Mesenchymal stem cell (in vitro differentiated cells and primary cell): ENCODE results near the gene C20orf141.

Experiments
- DNase-seq: peaks from one replicate; pipeline ENCODE4 v3.0.0-alpha.2; 2013
- H2AFZ ChIP-seq: one replicate; pipeline ENCODE4 v1.6.1; 2013; ENCODE audit warnings: low read depth, mild to moderate bottlenecking, control low read depth, inconsistent platforms, low read length, moderate library complexity
- H2AK5ac ChIP-seq: 2 replicates; pipeline ENCODE4 v1.6.1; 2013; ENCODE audit warnings: low read length, moderate library complexity, mild to moderate bottlenecking, inconsistent platforms; ENCODE audit not compliant: severe bottlenecking
- H2BK120ac ChIP-seq: one replicate; pipeline ENCODE4 v1.6.1; 2013; ENCODE audit warnings: low read depth, mild to moderate bottlenecking, inconsistent platforms, low read length, moderate library complexity
- H2BK12ac ChIP-seq, 2 experiments: one replicate each; pipeline ENCODE4 v1.6.1; 2013; ENCODE audit warnings: inconsistent platforms in 2 of 2, low read length in 2 of 2, mild to moderate bottlenecking in 2 of 2, moderate library complexity in 2 of 2, control low read depth in 1 of 2
- H2BK15ac ChIP-seq: one replicate; pipeline ENCODE4 v1.6.1; 2013; ENCODE audit warnings: mild to moderate bottlenecking, low read depth, inconsistent platforms; ENCODE audit not compliant: poor library complexity, severe bottlenecking
- H2BK5ac ChIP-seq: 2 replicates; pipeline ENCODE4 v1.6.1; 2013; ENCODE audit warnings: low read depth, mild to moderate bottlenecking, low read length, control low read depth, inconsistent platforms; ENCODE audit not compliant: poor library complexity, severe bottlenecking
- H3K14ac ChIP-seq, 2 experiments: one replicate each; pipeline ENCODE4 v1.6.1; 2013; ENCODE audit warnings: inconsistent platforms in 2 of 2, low read length in 2 of 2, control low read depth in 1 of 2, mild to moderate bottlenecking in 1 of 2, moderate library complexity in 1 of 2
- H3K18ac ChIP-seq, 2 experiments: one replicate each; pipeline ENCODE4 v1.6.1; 2013; ENCODE audit warnings: inconsistent platforms in 2 of 2, low read length in 2 of 2, control low read depth in 1 of 2, low read depth in 1 of 2, mild to moderate bottlenecking in 1 of 2
- H3K23ac ChIP-seq, 2 experiments: one replicate each; pipeline ENCODE4 v1.6.1; 2013; ENCODE audit warnings: inconsistent platforms in 2 of 2, low read length in 2 of 2, mild to moderate bottlenecking in 2 of 2, moderate library complexity in 2 of 2, control low read depth in 1 of 2
- H3K27ac ChIP-seq: 2 replicates; pipeline ENCODE4 v1.5.1; 2013; ENCODE audit warnings: mild to moderate bottlenecking, moderate library complexity, low read length, control low read depth, inconsistent platforms; ENCODE audit not compliant: poor library complexity, severe bottlenecking
- H3K27me3 ChIP-seq, 2 experiments: 2 replicates each; pipeline versions ENCODE4 v1.6.1 to v1.7.0; 2013; ENCODE audit warnings: low read length in 2 of 2, mild to moderate bottlenecking in 2 of 2, moderate library complexity in 2 of 2, control low read depth in 1 of 2, inconsistent platforms in 1 of 2; ENCODE audit not compliant: control insufficient read depth in 1 of 2, insufficient read depth in 1 of 2
- H3K36me3 ChIP-seq, 2 experiments: 2 replicates each; pipeline versions ENCODE4 v1.6.1 to v1.7.0; 2013; ENCODE audit warnings: low read length in 2 of 2, control low read depth in 1 of 2, inconsistent platforms in 1 of 2, low read depth in 1 of 2, mild to moderate bottlenecking in 1 of 2; ENCODE audit not compliant: insufficient read depth in 2 of 2, control insufficient read depth in 1 of 2
- H3K4ac ChIP-seq, 2 experiments: one replicate each; pipeline ENCODE4 v1.6.1; 2013; ENCODE audit warnings: inconsistent platforms in 2 of 2, low read length in 2 of 2, mild to moderate bottlenecking in 2 of 2, moderate library complexity in 2 of 2, control low read depth in 1 of 2, low read depth in 1 of 2
- H3K4me1 ChIP-seq: 2 replicates; pipeline ENCODE4 v1.6.1; 2013; ENCODE audit warnings: low read depth, low read length, control low read depth; ENCODE audit not compliant: control insufficient read depth, insufficient read depth
- H3K4me2 ChIP-seq: 2 replicates; pipeline ENCODE4 v1.6.1; 2013; ENCODE audit warnings: low read length, mild to moderate bottlenecking, inconsistent platforms; ENCODE audit not compliant: poor library complexity, severe bottlenecking
- H3K4me3 ChIP-seq, 2 experiments: 2 replicates each; pipeline versions ENCODE4 v1.5.1 to v1.7.0; 2013; ENCODE audit warnings: low read length in 2 of 2, mild to moderate bottlenecking in 2 of 2, control low read depth in 1 of 2, low read depth in 1 of 2; ENCODE audit not compliant: insufficient read depth in 1 of 2
- H3K79me1 ChIP-seq: replicated peaks from 2 replicates; pipeline ENCODE4 v1.6.1; 2013; ENCODE audit warnings: mild to moderate bottlenecking, control low read depth, low read length, inconsistent platforms; ENCODE audit not compliant: poor library complexity, severe bottlenecking
- H3K9ac ChIP-seq: 2 replicates; pipeline ENCODE4 v1.7.0; 2013; ENCODE audit warnings: mild to moderate bottlenecking, low read length, moderate library complexity
- H3K9me3 ChIP-seq: 2 replicates; pipeline ENCODE4 v1.7.0; 2013; ENCODE audit warnings: mild to moderate bottlenecking, low read length; ENCODE audit not compliant: control insufficient read depth
- H4K8ac ChIP-seq: one replicate; pipeline ENCODE4 v1.6.1; 2013; ENCODE audit warnings: inconsistent platforms, mild to moderate bottlenecking, low read length, moderate library complexity
- H4K91ac ChIP-seq: one replicate; pipeline ENCODE4 v1.6.1; 2013; ENCODE audit warnings: mild to moderate bottlenecking, low read length, inconsistent platforms
- WGBS: methylation state at CpG from one replicate; pipeline ENCODE4 v1.1.7; 2013; ENCODE audit warnings: mixed read lengths; 5-methylcytosine and 5-hydroxymethylcytosine counted together

The C20orf141 gene

GRCh38 chr20:2836035-2836434 lies 21.2 kb downstream of the C20orf141 start:
- Histone ChIP-seq H2AFZ (no peak overlapping the region), H3K4me1 (peaks cover 9% of the 10 kb centered on the region), H3K4me2 (no peak overlapping the region), H3K4me3 (no peak overlapping the region), H3K9me3 (no peaks in the 10 kb centered on the region), H4K91ac (no peak overlapping the region), H3K27ac (no peak overlapping the region), H2BK15ac (no peak overlapping the region), H2BK120ac (no peak overlapping the region), H3K23ac (no peak overlapping the region), H3K27me3 (no peaks in the 10 kb centered on the region), H3K36me3 (peaks cover 36 to 48% of the 10 kb centered on the region in 2 experiments), H2BK5ac (no peak overlapping the region), H3K18ac (no peak overlapping the region), H2AK5ac (no peak overlapping the region), H4K8ac (no peak overlapping the region), H2BK12ac (no peak overlapping the region), H3K79me1 (peaks cover 27% of the 10 kb centered on the region), H3K4ac (no peak overlapping the region), H3K9ac (no peak overlapping the region), H3K14ac (no peak overlapping the region)
- 96% methylated on average over 5 of the region's 5 CpGs for WGBS
- DNase-seq, result no peak

GRCh38 chr20:2837221-2837960 lies 22.6 kb downstream of the C20orf141 start:
- H3K27ac ChIP-seq, result no peak overlapping the region
- H2AFZ ChIP-seq, result no peak overlapping the region
- no peak overlapping the region for H3K23ac ChIP-seq
- no peak overlapping the region for H3K4me3 ChIP-seq
- no peak overlapping the region for H3K4me2 ChIP-seq
- no peak overlapping the region for H3K9ac ChIP-seq
- H2BK120ac ChIP-seq, result no peak overlapping the region
- no peak overlapping the region for H3K4ac ChIP-seq
- H2BK12ac ChIP-seq, result no peak overlapping the region
- no peak overlapping the region for H2BK5ac ChIP-seq
- H3K9me3 ChIP-seq, result no peaks in the 10 kb centered on the region
- no peak overlapping the region for H4K8ac ChIP-seq
- H3K79me1 ChIP-seq, result peaks cover 34% of the 10 kb centered on the region
- no peak overlapping the region for H2AK5ac ChIP-seq
- peaks cover 15% of the 10 kb centered on the region for H3K4me1 ChIP-seq
- no peak overlapping the region for H3K18ac ChIP-seq
- WGBS, result 87% methylated on average over 5 of the region's 6 CpGs
- no peak for DNase-seq
- peaks cover 36 to 48% of the 10 kb centered on the region in 2 experiments for H3K36me3 ChIP-seq
- no peaks in the 10 kb centered on the region for H3K27me3 ChIP-seq
- no peak overlapping the region for H4K91ac ChIP-seq
- no peak overlapping the region for H2BK15ac ChIP-seq
- H3K14ac ChIP-seq, result no peak overlapping the region

GRCh38 chr20:2838170-2838797 lies 23.5 kb downstream of the C20orf141 start:
- H4K8ac ChIP-seq, result no peak overlapping the region

GRCh38 chr20:2838847-2839671 lies 24.3 kb downstream of the C20orf141 start:
- Histone ChIP-seq H3K27ac (no peak overlapping the region), H2BK15ac (no peak overlapping the region), H2BK5ac (no peak overlapping the region), H4K8ac (no peak overlapping the region), H3K4me2 (no peak overlapping the region), H2AFZ (no peak overlapping the region), H2AK5ac (no peak overlapping the region), H3K4me3 (peak overlapping the region in 1 of 2 experiments; percentile 88), H3K27me3 (no peaks in the 10 kb centered on the region), H2BK12ac (no peak overlapping the region), H3K4ac (no peak overlapping the region), H3K36me3 (peaks cover 36 to 55% of the 10 kb centered on the region in 2 experiments), H3K18ac (no peak overlapping the region), H3K4me1 (peaks cover 15% of the 10 kb centered on the region), H3K79me1 (peaks cover 37% of the 10 kb centered on the region), H3K9me3 (no peaks in the 10 kb centered on the region), H2BK120ac (no peak overlapping the region), H3K23ac (no peak overlapping the region), H3K14ac (no peak overlapping the region), H3K9ac (no peak overlapping the region), H4K91ac (peak overlapping the region; percentile 41)
- WGBS, result 98% methylated on average over 15 of the region's 15 CpGs
- no peak for DNase-seq

More at GRCh38 chr20:2838170-2838797, 23.5 kb downstream of the C20orf141 start:
- Histone ChIP-seq H3K4ac (no peak overlapping the region), H2BK12ac (no peak overlapping the region), H3K9me3 (no peaks in the 10 kb centered on the region), H2BK5ac (no peak overlapping the region), H2BK120ac (no peak overlapping the region), H3K27ac (no peak overlapping the region), H4K91ac (peak overlapping the region; percentile 41), H3K4me2 (no peak overlapping the region), H2AK5ac (no peak overlapping the region), H3K27me3 (no peaks in the 10 kb centered on the region), H3K23ac (no peak overlapping the region), H3K79me1 (peaks cover 34% of the 10 kb centered on the region), H3K9ac (no peak overlapping the region), H3K18ac (no peak overlapping the region), H3K14ac (no peak overlapping the region), H2AFZ (no peak overlapping the region), H3K36me3 (peaks cover 36 to 48% of the 10 kb centered on the region in 2 experiments), H3K4me3 (no peak overlapping the region), H2BK15ac (no peak overlapping the region), H3K4me1 (peaks cover 15% of the 10 kb centered on the region)
- DNase-seq, result no peak
- 97% methylated on average over 19 of the region's 19 CpGs for WGBS
